Neutrophil (primary cell): ENCODE measurements around the gene EMP3.
"Not testable (repeated sequence)": the region's sequence is repeated elsewhere in the genome, so short reads cannot be mapped to it uniquely, and the experiment has no call there.

Experiments used
- H3K27ac ChIP-seq: fragments of 200-600 bp; sonication (generic); 2 replicates; pipeline ENCODE4 v1.5.1; 2016; ENCODE audit warnings: mild to moderate bottlenecking, moderate library complexity
- H3K27me3 ChIP-seq: fragments of 200-600 bp; sonication (generic); 2 replicates; pipeline ENCODE4 v1.6.0; 2016; ENCODE audit warnings: mild to moderate bottlenecking
- H3K36me3 ChIP-seq: fragments of 200-600 bp; sonication (generic); 2 replicates; pipeline ENCODE4 v1.5.1; 2017
- H3K4me1 ChIP-seq, 2 experiments: fragments of 200-600 bp in 1 of 2; sonication (generic) in 1 of 2; 1 replicate in 1 of 2; 2 replicates in 1 of 2; pipeline versions ENCODE4 v1.5.1 to v1.6.1; 2013 to 2016; ENCODE audit warnings: low read depth in 1 of 2, low read length in 1 of 2, mild to moderate bottlenecking in 1 of 2, moderate library complexity in 1 of 2; ENCODE audit not compliant: control insufficient read depth in 1 of 2, insufficient read depth in 1 of 2
- H3K4me3 ChIP-seq, 2 experiments: fragments of 200-600 bp in 1 of 2; sonication (generic) in 1 of 2; 1 replicate in 1 of 2; 2 replicates in 1 of 2; pipeline ENCODE4 v1.5.1; 2013 to 2016; ENCODE audit warnings: low read depth in 1 of 2, low read length in 1 of 2, mild to moderate bottlenecking in 1 of 2, moderate library complexity in 1 of 2
- H3K9me3 ChIP-seq: fragments of 200-600 bp; sonication (generic); 2 replicates; pipeline ENCODE4 v1.5.1; 2016
- CTCF ChIP-seq: fragments of 200-600 bp; sonication (generic); IDR thresholded peaks from 2 replicates; pipeline ENCODE4 v1.5.1; 2016; ENCODE audit warnings: antibody characterized with exemption

Gene EMP3

DNA sequence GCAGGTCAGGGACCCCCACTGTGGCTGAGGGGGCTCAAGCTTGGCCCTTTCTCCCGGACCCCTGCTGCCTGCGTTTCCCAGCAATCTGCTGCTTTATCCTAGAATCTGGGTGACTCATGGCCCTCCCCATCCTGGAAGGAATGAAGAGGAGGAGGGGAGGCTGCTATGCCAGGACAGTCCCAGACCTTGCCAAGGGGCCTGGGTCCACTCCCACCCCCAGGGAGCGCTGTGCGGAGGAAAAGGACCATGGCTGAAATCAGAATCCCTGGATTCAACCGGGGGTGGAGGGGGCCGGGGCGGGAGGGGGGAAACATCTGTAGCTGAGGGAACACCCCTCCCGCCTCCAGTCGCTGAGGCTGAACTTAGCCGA lies 35.0 kb upstream of the EMP3 start:
- H3K36me3 ChIP-seq: no peaks in the 10 kb centered on the region
- no peaks in the 10 kb centered on the region for H3K9me3 ChIP-seq
- no peak for TF ChIP-seq CTCF
- peaks cover 8 to 10% of the 10 kb centered on the region in 2 experiments for H3K4me1 ChIP-seq
- H3K4me3 ChIP-seq: peak overlapping the region in 1 of 2 experiments; percentile 59
- H3K27ac ChIP-seq: no peak overlapping the region
- peaks cover 11% of the 10 kb centered on the region for H3K27me3 ChIP-seq

DNA sequence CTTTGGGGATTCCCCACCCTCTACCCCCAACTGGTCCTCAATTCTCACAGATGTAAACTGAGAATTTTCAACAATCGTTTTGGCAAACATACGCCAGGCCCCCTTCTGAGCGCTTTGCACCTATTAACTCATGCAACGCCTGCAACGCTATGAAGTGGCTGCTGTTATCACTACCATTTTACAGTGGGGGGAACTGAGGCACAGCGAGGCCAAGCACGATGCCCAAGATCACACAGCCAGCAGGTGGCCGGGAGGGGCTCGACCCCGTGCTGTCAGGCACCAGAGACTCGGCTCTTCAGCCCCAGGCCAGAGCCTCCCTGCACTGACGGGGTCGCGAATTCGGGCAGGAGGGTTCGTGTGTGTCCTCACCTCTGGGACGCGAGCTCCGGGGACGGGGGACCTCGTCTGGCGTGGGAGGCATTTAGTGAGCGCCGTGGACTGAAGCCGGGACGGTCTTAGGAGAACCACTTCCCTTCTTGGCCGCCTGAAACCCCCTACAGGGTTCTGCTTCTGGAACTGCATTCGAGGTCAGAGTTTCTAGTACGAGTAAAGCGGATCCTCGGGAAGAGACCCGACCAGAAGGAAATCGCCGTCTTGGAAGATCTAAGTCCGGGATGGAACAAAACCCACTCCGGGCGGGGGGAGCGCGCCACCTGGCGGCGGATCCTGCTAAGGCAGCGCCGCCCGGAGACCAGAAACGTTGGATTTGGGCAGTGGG lies 34.4 kb upstream of the EMP3 start:
- peaks cover 7 to 8% of the 10 kb centered on the region in 2 experiments for H3K4me1 ChIP-seq
- peak; percentile 88 for TF ChIP-seq CTCF
- no peaks in the 10 kb centered on the region for H3K36me3 ChIP-seq
- H3K4me3 ChIP-seq: peak overlapping the region; percentile 59 to 61
- no peaks in the 10 kb centered on the region for H3K9me3 ChIP-seq
- H3K27me3 ChIP-seq: peaks cover 11% of the 10 kb centered on the region
- H3K27ac ChIP-seq: no peak overlapping the region

GRCh38 chr19:48291489-48291815 lies 33.9 kb upstream of the EMP3 start:
- H3K9me3 ChIP-seq, H3K36me3 ChIP-seq, H3K27ac ChIP-seq, H3K4me1 ChIP-seq: not testable (repeated sequence)
- Histone ChIP-seq H3K4me3 (peak overlapping the region; percentile 59 to 61), H3K27me3 (peaks cover 11% of the 10 kb centered on the region)

GRCh38 chr19:48292798-48293197 lies 32.6 kb upstream of the EMP3 start:
- Histone ChIP-seq H3K4me1 (peaks cover 7 to 8% of the 10 kb centered on the region in 2 experiments), H3K9me3 (no peaks in the 10 kb centered on the region), H3K36me3 (no peaks in the 10 kb centered on the region), H3K27ac (no peak overlapping the region), H3K4me3 (no peak overlapping the region), H3K27me3 (peaks cover 11% of the 10 kb centered on the region)
- no peak for TF ChIP-seq CTCF

GRCh38 chr19:48295458-48295857 lies 29.9 kb upstream of the EMP3 start:
- H3K27ac ChIP-seq: no peak overlapping the region
- H3K27me3 ChIP-seq: peaks cover 7% of the 10 kb centered on the region
- H3K9me3 ChIP-seq: no peaks in the 10 kb centered on the region
- TF ChIP-seq CTCF: no peak
- no peak overlapping the region for H3K4me3 ChIP-seq
- no peaks in the 10 kb centered on the region for H3K36me3 ChIP-seq
- peaks cover 7 to 8% of the 10 kb centered on the region in 2 experiments for H3K4me1 ChIP-seq

DNA sequence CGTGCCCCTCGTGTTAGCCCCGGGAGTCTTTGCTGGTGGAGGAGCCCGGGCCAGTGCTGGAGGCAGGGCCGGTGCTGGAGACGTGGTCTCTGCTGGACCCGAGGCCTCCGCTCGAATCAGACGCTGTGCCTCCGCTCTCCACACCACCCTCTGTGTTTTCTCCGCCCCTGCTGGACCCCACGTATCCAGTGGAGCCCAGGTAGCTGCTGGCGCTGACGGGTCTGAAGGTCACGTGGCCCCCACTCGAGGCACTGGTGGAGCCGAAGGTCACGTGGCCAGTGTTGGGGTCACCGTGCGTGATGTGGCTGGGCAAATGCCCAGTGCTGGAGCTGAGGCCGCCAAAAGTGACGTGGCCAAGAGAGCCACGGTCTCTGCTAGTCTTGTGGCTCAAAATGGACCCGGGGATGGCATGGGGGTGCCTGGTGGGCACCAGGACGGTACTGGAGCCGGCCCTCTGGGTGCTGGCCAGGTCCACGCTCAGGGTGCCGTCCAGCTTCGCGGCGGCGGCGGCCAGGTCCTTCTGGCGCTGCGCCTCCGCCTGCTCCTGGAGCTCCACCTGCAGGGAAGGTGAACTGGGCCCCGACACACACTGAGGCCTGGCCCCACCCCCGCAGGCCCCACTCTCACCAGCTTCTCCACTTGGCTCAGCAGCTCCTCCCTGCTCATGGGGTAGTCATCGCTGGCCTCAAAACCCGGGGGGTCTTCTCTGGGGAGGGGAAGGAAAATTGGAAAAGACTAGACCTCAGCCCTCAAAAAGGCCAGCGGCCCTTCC lies 28.2 kb upstream of the EMP3 start:
- TF ChIP-seq CTCF: no peak
- no peak overlapping the region for H3K4me3 ChIP-seq
- no peak overlapping the region for H3K27ac ChIP-seq
- no peaks in the 10 kb centered on the region for H3K4me1 ChIP-seq
- H3K36me3 ChIP-seq: no peaks in the 10 kb centered on the region
- no peaks in the 10 kb centered on the region for H3K27me3 ChIP-seq
- no peaks in the 10 kb centered on the region for H3K9me3 ChIP-seq
